GM10266 (cell line): ENCODE data around the gene HK1.

ENCODE experiments used
- DNase-seq: peaks from one replicate; pipeline ENCODE4 v3.0.0; 2012; ENCODE audit errors: extremely low spot score
- CTCF ChIP-seq: IDR thresholded peaks from 2 replicates; pipeline ENCODE4 v1.5.1; 2012; ENCODE audit warnings: mild to moderate bottlenecking, low read depth; ENCODE audit not compliant: control insufficient read depth, insufficient read depth; ENCODE audit errors: missing control alignments

HK1 gene

GRCh38 chr10:69278446-69278963 is at the start of gene HK1:
Gene HK1 (plus strand): TSS chr10:69278496.
- DNase-seq = no peak
- no peak for TF ChIP-seq CTCF

- TF ChIP-seq CTCF = no peak
- no peak for DNase-seq
Measured at GRCh38 chr10:69229616-69229916, 48.7 kb upstream of the HK1 start.

GRCh38 chr10:69230128-69230527 is 48.2 kb upstream of the HK1 start:
- no peak for DNase-seq
- TF ChIP-seq CTCF = no peak

- DNase-seq = no peak
- TF ChIP-seq CTCF = no peak
Measured at GRCh38 chr10:69232252-69232651, 46.0 kb upstream of the HK1 start.

- no peak for TF ChIP-seq CTCF
- no peak for DNase-seq
Measured at GRCh38 chr10:69232736-69233480, 45.4 kb upstream of the HK1 start.

- no peak for DNase-seq
- no peak for TF ChIP-seq CTCF
Measured at GRCh38 chr10:69234447-69234846, 43.8 kb upstream of the HK1 start.

- TF ChIP-seq CTCF = peak; percentile 92
- peak; percentile 80 for DNase-seq
Measured at GRCh38 chr10:69237528-69238159, 40.7 kb upstream of the HK1 start.
